WERI-Rb-1 (cell line): ENCODE data around the gene CTDNEP1.

ENCODE experiments used
- DNase-seq: peaks from one replicate; pipeline ENCODE4 v3.0.0-alpha.2; 2020
- H3K27ac ChIP-seq: fragments of 250-450 bp; sonication (Bioruptor Pico); 2 replicates; pipeline ENCODE4 v1.5.1; 2020; ENCODE audit warnings: mild to moderate bottlenecking, moderate library complexity
- H3K27me3 ChIP-seq: fragments of 250-450 bp; sonication (Bioruptor Pico); 2 replicates; pipeline ENCODE4 v1.5.1; 2021; ENCODE audit warnings: mild to moderate bottlenecking, low read depth, moderate library complexity; ENCODE audit not compliant: insufficient read depth, severe bottlenecking
- H3K36me3 ChIP-seq: fragments of 250-450 bp; sonication (Bioruptor Pico); 2 replicates; pipeline ENCODE4 v1.5.1; 2020; ENCODE audit warnings: mild to moderate bottlenecking, moderate library complexity
- H3K4me3 ChIP-seq: 2 replicates; pipeline ENCODE4 v1.5.1; 2011; ENCODE audit warnings: low read depth, mild to moderate bottlenecking, control low read depth, low read length
- H3K9me3 ChIP-seq: fragments of 250-450 bp; sonication (Bioruptor Pico); 2 replicates; pipeline ENCODE4 v1.5.1; 2021; ENCODE audit warnings: mild to moderate bottlenecking, moderate library complexity; ENCODE audit not compliant: severe bottlenecking
- CTCF ChIP-seq: IDR thresholded peaks from 2 replicates; pipeline ENCODE4 v1.5.1; 2011; ENCODE audit warnings: low read depth, mild to moderate bottlenecking, control low read depth, inconsistent platforms, low read length

The CTDNEP1 gene

DNA sequence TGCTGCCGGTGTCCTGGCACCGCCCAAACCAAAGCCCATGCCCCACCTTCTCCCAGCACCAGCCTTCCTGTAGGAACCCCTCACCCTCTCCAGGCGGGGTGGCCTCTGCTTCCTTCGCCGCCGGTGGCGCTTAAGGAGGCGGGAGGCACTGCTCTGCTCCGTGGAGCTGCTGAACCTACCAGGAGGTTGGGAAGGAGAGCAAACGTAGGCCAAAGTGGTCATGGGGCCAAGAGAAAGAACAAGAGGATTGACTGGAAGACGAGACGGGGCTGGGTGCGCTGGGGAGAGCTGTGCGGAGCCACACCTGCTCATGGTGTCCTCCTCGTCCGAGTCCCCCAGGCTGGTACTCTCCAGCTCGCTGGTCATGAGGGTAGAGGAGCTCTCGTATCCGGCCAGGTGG, 22.0 kb downstream of the CTDNEP1 start:
- Histone ChIP-seq H3K4me3 (no peak overlapping the region), H3K9me3 (no peaks in the 10 kb centered on the region), H3K27ac (no peak overlapping the region), H3K27me3 (no peaks in the 10 kb centered on the region), H3K36me3 (peaks cover 77% of the 10 kb centered on the region)
- no peak for TF ChIP-seq CTCF
- DNase-seq, result no peak

DNA sequence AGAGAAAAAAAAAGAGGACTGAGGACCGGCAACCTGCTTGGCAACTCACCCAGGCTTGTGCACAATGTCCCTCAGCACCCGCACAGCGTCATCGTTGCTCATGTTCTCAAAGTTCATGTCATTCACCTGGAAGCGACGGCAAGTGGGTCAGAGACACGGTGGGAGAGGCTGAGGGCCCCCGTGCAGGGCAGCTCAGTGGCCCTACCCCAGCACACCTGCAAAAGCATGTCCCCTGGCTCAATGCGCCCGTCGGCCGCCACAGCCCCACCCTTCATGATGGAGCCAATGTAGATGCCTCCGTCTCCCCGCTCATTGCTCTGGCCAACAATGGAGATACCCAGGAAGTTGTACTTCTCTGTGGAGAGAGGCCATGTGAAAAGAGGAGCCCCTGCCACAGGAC, 22.6 kb downstream of the CTDNEP1 start:
- Histone ChIP-seq H3K27ac (no peak overlapping the region), H3K36me3 (peaks cover 81% of the 10 kb centered on the region), H3K4me3 (no peak overlapping the region), H3K9me3 (no peaks in the 10 kb centered on the region), H3K27me3 (no peaks in the 10 kb centered on the region)
- no peak for TF ChIP-seq CTCF
- DNase-seq, result no peak

- no peak overlapping the region for H3K4me3 ChIP-seq
- peaks cover 93% of the 10 kb centered on the region for H3K36me3 ChIP-seq
- H3K27me3 ChIP-seq, result no peaks in the 10 kb centered on the region
- no peak for DNase-seq
- TF ChIP-seq CTCF, result no peak
- H3K9me3 ChIP-seq, result no peaks in the 10 kb centered on the region
- H3K27ac ChIP-seq, result no peak overlapping the region
Measured at GRCh38 chr17:7226721-7227710, 24.5 kb downstream of the CTDNEP1 start.

GRCh38 chr17:7225711-7226331, 25.7 kb downstream of the CTDNEP1 start:
- Histone ChIP-seq H3K27ac (no peak overlapping the region), H3K36me3 (peaks cover 98% of the 10 kb centered on the region)
- TF ChIP-seq CTCF, result no peak

DNA sequence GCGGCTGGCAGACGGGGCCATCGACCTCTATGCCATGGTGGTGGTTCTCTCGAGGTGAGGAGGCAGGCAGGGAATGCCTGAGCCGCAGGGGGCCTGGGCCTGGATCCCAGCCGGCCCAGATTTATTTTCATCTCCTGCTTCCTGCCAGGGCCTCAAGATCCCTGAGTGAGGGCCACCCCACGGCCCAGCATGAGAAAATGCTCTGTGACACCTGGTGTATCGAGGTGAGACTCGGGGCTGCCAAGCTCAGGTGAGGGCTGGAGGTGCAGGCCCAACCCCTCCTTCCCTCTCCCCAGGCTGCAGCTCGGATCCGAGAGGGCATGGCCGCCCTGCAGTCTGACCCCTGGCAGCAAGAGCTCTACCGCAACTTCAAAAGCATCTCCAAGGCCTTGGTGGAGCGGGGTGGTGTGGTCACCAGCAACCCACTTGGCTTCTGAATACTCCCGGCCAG, 26.8 kb downstream of the CTDNEP1 start:
- H3K36me3 ChIP-seq, result peaks cover 91% of the 10 kb centered on the region

More at GRCh38 chr17:7225711-7226331, 25.7 kb downstream of the CTDNEP1 start:
- Histone ChIP-seq H3K9me3 (no peaks in the 10 kb centered on the region), H3K4me3 (no peak overlapping the region), H3K27me3 (no peaks in the 10 kb centered on the region)
- no peak for DNase-seq

More for the DNA sequence above, 26.8 kb downstream of the CTDNEP1 start:
- peak; percentile 26 for DNase-seq
- H3K27me3 ChIP-seq, result no peaks in the 10 kb centered on the region
- no peaks in the 10 kb centered on the region for H3K9me3 ChIP-seq
- TF ChIP-seq CTCF, result no peak
- no peak overlapping the region for H3K27ac ChIP-seq
- no peak overlapping the region for H3K4me3 ChIP-seq
